EL (cell line): Measurements from ENCODE around the gene ABHD8.
"Not testable (repeated sequence)": the region's sequence is repeated elsewhere in the genome, so short reads cannot be mapped to it uniquely, and the experiment has no call there.

Experiments used
- DNase-seq: peaks from one replicate; pipeline ENCODE4 v3.0.0-alpha.2; 2016

Gene ABHD8

DNA sequence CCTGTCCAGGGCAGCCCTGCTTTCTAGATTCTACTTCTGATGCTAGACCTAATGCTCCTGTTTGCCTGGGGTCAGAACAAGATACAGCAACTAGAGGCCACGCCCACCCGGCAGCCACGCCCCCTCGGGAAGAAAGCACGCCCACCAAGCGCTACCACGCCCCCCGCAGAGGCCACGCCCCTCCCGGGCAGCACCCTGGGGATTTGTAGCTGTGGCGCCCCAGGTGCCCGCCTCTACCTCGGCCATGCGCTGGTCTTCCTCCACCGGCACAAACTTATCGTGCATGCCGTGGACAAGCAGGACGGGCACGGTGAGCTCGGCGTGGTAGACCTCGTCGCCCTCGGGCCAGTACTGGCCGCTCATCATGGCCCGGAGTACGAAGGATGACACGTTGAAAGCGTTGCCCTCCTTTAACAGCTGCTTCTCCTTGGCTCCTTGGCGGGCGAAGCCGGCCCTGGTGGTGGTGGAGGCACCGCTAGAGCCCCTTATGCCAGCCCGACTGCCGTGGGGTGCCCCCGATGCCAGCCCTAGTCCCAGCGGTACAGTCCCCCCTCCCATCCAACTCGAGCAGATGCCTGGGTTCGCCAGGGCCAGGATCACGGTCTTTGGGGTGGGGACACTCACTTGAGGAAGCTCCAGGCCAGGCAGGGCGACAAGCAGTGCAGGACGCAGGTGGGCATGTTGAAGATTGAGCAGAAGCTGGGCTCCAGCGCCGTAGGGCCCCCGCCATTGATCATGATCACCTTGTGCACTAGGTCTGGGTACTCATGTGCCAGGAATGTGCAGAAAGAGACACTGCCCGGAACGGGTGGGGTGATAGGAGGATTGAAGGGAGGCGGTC is 9.0 kb downstream of the ABHD8 start:
- DNase-seq = peak; percentile 34

DNA sequence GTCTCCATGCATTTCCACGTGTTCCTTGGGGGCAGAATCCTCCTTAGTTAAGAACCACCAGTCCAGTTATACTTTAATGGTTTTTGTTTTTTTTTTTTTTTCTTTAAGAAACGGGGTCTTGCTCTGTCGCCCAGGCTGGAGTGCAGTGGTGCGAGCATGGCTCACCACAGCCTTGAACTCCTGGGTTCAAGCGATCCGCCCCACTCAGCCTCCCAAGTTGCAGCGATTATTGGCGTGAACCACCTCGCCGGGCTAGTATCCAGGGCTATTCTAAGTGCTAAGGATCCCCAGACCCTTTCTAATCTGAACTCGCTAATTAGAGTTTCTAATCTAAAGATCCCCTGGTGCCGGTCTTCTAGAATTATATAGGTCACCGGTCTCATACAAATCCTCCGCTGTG is 9.6 kb downstream of the ABHD8 start:
- DNase-seq = no peak

DNA sequence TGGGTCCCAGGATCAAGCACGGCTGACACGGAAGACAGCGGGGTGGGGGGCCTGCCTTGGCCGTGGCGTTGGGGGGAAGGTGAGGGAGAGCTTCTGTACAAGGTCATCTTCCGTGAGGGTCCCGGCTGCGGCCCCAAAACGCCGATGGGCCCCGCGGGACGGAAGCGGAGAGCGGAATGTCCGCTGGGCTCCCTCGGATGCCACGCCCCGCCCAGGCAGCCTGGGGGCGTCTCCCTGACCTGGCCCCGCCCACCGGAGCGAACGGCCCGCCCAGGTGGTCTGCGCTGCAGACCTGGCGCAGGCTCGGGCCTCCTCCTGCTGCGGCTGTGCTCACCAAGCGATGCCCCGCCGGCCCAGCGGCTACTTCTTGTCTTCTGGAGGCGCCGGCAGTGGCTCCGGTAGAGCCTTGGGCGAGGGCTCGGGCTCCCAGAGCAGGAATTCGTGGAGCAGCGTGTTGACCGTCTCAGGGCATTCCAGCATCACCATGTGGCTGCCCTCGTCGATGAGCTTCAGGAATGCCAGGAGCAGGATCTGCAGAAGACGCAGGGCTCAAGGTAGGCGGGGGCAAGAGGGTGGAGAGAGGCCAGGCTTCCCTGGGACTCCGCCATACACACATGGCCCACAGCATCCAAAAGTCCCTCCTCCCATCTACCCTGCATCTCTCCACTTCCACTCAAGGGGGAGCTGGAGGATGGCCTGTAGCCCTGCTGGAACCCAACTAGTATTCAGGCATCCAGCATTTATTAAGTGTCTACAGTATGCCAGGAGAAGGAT is 10.7 kb downstream of the ABHD8 start:
- peak; percentile 93 for DNase-seq

GRCh38 chr19:17289489-17289888 is 13.7 kb downstream of the ABHD8 start:
- DNase-seq = peak; percentile 84

DNA sequence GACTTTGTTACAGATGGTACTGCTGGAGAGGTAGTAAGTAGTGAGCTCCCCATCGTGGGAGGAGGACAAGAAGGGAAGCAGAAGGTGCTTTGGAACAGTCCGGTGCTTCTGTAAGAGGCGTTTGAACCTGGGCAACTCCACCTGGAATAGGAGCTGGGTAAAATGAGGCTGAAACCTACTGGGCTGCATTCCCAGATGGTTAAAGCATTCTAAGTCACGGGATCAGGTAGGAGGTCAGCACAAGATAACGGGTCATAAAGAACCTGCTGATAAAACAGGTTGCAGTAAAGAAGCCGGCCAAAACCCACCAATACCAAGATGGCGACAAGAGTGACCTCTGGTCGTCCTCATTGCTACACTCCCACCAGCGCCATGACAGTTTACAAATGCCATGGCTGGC is 16.5 kb downstream of the ABHD8 start:
- DNase-seq = no peak

GRCh38 chr19:17286263-17286662 is 17.0 kb downstream of the ABHD8 start:
- no peak for DNase-seq

DNA sequence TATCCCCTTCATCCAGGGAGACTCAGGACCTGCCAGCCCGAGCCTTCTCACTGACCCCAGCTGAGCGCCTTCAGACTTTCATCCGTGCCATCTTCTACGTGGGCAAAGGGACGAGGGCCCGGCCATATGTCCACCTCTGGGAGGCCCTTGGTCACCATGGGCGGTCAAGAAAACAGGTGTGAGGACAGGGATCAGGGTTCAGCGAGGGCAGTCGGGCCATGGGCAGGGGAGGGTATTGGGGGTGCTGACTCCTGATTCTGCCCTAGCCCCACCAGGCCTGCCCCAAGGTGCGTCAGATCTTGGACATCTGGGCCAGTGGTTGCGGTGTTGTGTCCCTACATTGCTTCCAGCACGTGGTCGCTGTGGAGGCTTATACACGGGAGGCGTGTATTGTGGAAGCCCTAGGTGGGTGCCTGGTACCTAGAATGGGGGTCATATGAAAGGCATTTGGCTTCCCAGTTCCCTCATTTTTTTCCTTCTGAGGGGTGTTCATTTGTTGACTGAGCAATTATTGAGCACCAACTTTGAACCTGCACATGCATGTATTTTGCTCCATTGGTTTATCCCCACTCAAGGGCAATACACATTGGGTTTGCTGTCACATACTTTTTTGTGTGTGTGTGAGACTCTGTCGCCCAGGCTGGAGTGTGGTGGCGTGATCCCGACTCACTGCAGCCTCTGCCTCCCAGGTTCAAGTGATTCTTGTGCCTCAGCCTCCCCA is 17.6 kb downstream of the ABHD8 start:
- no peak for DNase-seq

DNA sequence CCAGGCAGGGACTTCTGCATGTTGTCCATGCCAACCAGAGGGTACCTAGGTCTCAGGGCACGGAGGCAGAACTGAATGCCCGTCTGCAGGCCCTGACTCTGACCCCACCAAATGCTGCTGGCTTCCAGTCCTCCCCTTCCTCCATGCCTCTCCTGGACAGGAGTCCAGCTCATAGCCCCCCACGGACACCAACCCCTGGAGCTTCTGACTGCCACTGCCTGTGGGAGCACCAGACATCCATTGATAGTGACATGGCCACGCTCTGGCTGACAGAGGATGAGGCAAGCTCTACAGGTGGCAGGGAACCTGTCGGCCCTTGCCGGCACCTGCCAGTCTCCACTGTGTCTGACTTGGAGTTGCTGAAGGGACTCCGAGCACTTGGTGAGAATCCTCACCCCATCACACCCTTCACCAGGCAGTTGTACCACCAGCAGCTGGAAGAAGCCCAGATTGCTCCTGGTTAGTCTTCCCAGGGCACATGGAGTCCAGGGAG is 19.7 kb downstream of the ABHD8 start:
- DNase-seq = no peak

GRCh38 chr19:17282488-17283125 is 20.6 kb downstream of the ABHD8 start:
- peak; percentile 84 for DNase-seq

DNA sequence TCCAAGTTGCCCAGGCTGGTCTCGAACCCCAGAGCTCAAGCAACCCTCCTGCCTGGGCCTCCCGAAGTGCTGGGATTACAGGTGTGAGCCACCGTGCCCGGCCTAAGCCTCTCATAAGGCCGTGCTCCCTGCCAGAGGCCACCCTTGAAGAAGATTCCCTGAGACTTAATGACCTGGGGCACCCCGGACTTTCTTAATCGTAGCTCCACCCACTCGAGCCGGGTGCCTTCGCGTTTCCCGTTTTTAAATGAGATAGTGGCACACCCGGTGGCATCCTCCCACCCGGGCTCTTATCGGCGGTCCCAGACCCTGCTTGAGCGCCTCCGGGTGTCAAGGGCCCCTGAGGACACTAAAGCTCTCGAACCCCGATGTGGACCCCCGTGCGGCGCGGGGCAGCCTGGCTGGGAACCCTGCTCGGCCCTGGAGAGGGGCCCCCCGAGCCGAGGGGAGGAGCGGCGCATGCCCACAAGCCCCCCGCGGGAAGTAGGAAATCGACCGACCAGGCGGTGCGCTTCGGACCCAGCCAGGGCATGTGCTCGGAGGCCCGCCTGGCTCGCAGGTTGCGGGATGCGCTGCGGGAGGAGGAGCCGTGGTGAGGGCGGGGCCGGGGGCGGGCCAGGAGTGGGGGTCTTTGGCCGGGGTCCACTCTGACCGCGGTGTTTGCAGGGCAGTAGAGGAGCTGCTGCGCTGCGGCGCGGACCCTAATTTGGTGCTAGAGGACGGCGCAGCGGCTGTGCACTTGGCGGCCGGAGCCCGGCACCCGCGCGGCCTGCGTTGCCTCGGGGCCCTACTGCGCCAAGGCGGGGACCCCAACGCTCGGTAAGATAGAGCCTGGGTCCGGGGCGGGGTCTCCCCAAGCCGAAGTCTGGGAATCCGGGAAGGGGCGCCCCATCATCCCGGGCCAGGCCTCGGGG is 21.6 kb downstream of the ABHD8 start, which contains the start of gene ANKLE1:
TSS of gene ANKLE1 (plus strand) at position 511 of the 914 bp plus-strand sequence. CDS start at position 531, 20 bp downstream.
- peak; percentile 29 for DNase-seq

DNA sequence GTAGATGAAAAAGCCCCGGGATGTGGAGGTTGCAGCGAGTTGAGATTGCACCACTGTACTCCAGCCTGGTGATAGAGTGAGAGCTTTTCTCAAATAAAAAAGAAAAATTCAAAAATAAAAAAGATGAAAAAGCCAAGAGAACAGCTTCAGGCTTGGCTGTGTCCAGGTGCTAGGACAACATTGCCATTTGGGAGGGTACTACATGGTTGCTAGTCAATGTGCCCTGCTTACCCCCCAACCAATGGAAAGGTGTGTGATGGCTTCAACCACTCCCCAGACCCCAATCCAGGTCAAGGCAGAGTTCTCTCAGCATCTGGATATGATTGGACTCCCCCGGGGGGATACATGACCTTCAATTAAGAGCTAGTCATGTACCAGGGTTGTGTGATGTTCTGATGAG is 23.8 kb downstream of the ABHD8 start:
- no peak for DNase-seq

DNA sequence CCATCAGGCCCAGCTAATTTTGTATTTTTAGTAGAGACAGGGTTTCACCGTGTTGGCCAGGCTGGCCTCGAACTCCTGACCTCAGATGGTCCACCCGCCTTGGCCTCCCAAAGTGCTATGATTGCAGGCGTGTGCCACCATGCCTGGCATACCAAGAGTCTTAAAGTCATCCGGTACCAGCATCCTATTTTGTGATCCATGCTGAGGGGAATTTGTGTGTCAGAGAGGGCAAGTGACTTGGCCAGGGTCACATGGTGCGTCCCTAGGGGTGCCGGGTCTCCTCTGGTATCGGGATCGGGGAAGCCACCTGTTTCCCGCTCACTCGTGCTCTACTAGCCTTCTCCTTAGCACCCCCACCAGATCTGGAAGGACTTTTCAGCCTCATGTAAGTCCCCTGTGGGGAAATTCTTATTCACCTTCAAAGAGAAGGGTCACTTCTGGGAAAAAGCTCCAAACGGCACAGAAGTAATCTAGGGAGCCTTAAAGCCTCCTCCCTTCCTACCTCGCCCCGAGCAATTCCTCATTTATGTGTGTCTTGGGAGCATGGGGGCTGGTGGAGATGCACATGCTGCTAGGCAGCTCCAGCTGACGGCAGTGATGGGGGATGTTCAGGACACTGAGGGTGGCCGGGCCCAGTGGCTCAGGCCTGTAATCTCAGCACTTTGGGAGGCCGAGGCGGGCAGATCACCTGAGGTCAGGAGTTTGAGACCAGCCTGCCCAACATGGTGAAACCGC is 27.6 kb downstream of the ABHD8 start:
- no peak for DNase-seq

DNA sequence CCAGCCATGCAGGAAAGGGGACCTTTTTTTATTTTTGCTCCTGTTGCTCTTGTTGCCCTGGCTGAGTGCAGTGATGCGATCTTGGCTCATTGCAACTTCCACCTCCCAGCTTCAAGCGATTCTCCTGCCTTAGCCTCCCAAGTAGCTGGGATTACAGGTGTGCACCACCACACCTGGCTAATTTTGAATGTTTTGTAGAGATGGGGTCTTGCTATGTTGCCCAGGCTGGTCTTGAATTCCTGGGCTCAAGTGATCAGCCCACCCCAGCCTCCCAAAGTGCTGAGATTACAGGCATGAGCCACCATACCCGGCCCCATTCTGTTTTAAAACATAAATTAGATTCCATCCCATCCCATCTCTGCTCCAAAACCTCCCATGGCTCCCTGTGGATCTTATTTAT is 28.3 kb downstream of the ABHD8 start:
- DNase-seq = not testable (repeated sequence)

GRCh38 chr19:17268754-17269153 is 34.5 kb downstream of the ABHD8 start:
- no peak for DNase-seq

DNA sequence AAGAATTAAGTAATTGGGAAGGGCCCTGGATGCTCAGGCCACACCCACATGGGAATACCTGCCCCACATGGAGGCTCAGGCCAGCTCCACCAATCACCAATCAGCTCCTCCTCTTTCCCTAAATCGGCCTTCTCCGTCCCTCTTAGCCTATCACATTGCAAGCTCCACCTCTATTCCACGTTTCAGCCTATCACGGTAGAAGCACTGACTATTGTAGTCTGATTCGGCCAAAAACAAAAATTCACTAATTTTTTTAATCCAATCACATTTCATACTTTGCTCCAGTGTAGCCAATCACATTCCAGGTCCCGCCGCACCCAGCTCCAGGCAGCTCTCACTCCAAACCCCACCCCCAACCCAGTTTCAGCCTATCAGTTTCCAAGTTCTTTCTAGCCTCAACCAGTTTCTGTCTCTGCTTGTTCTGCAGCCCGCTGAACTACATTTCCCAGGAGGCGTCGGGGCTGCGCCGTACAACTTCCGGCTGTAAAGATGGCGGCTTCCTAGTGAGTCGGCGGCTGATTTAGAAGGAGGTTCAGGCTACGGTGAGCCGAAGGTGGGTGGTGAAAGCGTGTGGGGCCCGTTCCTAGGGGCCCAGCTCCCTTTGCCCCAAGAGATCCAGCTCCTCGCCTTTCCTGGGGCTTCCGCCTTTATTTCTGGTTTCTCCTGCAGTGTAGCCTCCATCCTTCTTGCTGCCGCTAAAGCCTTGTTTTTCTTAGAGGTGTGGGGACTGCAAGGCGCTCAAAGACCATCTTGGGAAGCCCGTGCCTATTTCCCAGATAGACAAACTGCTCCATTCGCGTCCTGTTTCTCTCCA is 36.0 kb downstream of the ABHD8 start, which contains the start of gene BABAM1:
TSS of gene BABAM1 (plus strand) at position 469 of the 814 bp plus-strand sequence. CDS start 1,364 bp downstream, outside the sequence.
- peak; percentile 99 for DNase-seq

GRCh38 chr19:17266589-17266974 is 36.6 kb downstream of the ABHD8 start:
- no peak for DNase-seq

GRCh38 chr19:17266026-17266425 is 37.2 kb downstream of the ABHD8 start:
- no peak for DNase-seq

GRCh38 chr19:17264641-17264979 is 38.6 kb downstream of the ABHD8 start, which contains the start of gene USHBP1:
Gene USHBP1, minus strand, starts transcription at chr19:17264745. Its CDS starts 446 bp downstream, at chr19:17264299.
- no peak for DNase-seq
